A549 (cell line): ENCODE data around the gene CSTF2T.

Source experiments
- EP300 ChIP-seq, 2 experiments: fragments of >200 bp; sonication (Bioruptor Twin); formaldehyde crosslinking; IDR thresholded peaks; 2 replicates in 1 of 2; 3 replicates in 1 of 2; pipeline ENCODE4 v1.6.1; 2016 to 2017
- SMC3 ChIP-seq: fragments of >200 bp; sonication (Bioruptor Twin); formaldehyde crosslinking; IDR thresholded peaks from 3 replicates; pipeline ENCODE4 v1.6.1; 2018; ENCODE audit warnings: inconsistent platforms
- SREBF2 ChIP-seq: fragments of 450-650 bp; IDR thresholded peaks from 2 replicates; pipeline ENCODE4 v1.6.1; 2014; ENCODE audit warnings: mild to moderate bottlenecking, moderate library complexity
- ZSCAN20 ChIP-seq: fragments of 250-450 bp; sonication (Bioruptor Pico); IDR thresholded peaks from 2 replicates; pipeline ENCODE4 v1.8.0; 2022; ENCODE audit warnings: mild to moderate bottlenecking, moderate library complexity
- TF ChIP-seq, protein P1 (sequence below): fragments of >200 bp; sonication (Bioruptor Twin); formaldehyde crosslinking; IDR thresholded peaks from 3 replicates; pipeline ENCODE4 v1.5.1; 2016

DNA sequence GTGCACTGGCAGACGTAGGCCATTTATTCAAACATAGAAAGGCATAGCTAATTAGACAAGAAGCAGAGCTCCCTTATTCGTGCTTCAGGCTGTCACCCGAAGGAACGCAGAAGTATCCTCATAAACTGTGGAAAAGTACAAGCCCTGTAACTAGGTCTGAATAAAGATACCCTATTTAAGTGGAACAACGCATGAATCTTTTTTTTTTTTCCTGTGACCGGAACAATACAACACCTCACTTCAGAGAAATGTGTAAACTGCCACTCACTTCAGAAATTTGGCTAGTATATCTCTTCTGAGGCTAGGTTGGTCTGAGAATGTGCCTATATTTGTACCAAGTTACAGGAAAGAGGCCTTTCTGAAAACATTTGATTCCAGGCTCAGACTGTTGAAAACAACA lies 8.0 kb upstream of the CSTF2T start:
- TF ChIP-seq, protein P1, sequence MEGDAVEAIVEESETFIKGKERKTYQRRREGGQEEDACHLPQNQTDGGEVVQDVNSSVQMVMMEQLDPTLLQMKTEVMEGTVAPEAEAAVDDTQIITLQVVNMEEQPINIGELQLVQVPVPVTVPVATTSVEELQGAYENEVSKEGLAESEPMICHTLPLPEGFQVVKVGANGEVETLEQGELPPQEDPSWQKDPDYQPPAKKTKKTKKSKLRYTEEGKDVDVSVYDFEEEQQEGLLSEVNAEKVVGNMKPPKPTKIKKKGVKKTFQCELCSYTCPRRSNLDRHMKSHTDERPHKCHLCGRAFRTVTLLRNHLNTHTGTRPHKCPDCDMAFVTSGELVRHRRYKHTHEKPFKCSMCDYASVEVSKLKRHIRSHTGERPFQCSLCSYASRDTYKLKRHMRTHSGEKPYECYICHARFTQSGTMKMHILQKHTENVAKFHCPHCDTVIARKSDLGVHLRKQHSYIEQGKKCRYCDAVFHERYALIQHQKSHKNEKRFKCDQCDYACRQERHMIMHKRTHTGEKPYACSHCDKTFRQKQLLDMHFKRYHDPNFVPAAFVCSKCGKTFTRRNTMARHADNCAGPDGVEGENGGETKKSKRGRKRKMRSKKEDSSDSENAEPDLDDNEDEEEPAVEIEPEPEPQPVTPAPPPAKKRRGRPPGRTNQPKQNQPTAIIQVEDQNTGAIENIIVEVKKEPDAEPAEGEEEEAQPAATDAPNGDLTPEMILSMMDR: no peak
- no peak for TF ChIP-seq SREBF2
- no peak for TF ChIP-seq SMC3
- no peak for TF ChIP-seq EP300 (IDR thresholded peaks at IDR 0.05)
- no peak for TF ChIP-seq ZSCAN20 (CRISPR knock-in tag)
